ENCODE data around the gene CCDC149.

GRCh38 chr4:24957886-24958285, 45.0 kb upstream of the CCDC149 start:
- TF ChIP-seq CTCF (conservative IDR thresholded peaks at IDR 0.05 in 1 of 2, IDR thresholded peaks at IDR 0.05 in 1 of 2; ENCODE audit: extremely low read depth in 1 of 2, insufficient read depth in 1 of 2, low read depth in 1 of 2, low read length in 2 of 2) = no peak
- TF ChIP-seq EZH2 (IDR thresholded peaks at IDR 0.05; ENCODE audit: borderline replicate concordance, low read length) = no peak

Data from mammary epithelial cell (primary cell).